ENCODE data around the gene RALGPS2. TPM values are rescaled to one million over a fixed set of nuclear protein-coding genes. Genes with fewer than 3 reads are reported as not detected.

RALGPS2 gene
- total RNA-seq, 5 donors from 2014 or later (not counting 1 experiment from before 2014, with no cell fraction given), result 11.2 to 17.5 (median 12.4) TPM

DNA sequence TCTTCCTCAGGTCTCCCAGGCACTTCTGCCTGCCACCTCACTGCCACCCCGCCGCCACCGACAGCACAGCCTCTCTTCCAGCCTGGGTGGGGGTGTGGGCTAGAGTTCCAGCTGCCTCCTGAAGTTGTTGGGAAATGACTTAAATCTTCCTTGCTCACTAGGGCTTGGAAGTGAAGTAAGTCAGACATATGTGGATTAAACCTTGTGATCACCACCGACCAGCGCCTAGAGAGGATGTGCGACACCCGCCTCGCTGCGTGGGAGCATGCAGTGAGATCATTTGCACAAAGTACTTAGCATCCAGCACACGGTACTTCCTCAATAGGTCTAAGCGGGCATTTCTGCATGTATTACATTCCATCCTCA lies 229.3 kb downstream of the RALGPS2 start:
- no peak overlapping the region for H3K4me3 ChIP-seq (ENCODE audit: control insufficient read depth in 1 of 2, extremely low read depth in 1 of 2, low read length in 1 of 2)
- ChIA-PET POLR2A (no interaction called here), CTCF (no interaction called here)
- peaks cover 0 to 7% of the 10 kb centered on the region in 2 donors for H3K27me3 Mint-ChIP-seq
- H3K4me3 Mint-ChIP-seq, result no peak overlapping the region
- no peaks in the 10 kb centered on the region for H3K4me1 ChIP-seq (ENCODE audit: control insufficient read depth in 1 of 2, extremely low read depth in 1 of 2, insufficient read depth in 2 of 2, low read length in 2 of 2)
- H3K4me1 Mint-ChIP-seq, result no peaks in the 10 kb centered on the region
- H3K36me3 ChIP-seq (ENCODE audit: control insufficient read depth in 2 of 2, extremely low read depth in 1 of 2, insufficient read depth in 1 of 2, low read length in 1 of 2), result no peaks in the 10 kb centered on the region
- ATAC-seq (replicated peaks in 1 of 4) (no peak), DNase-seq (no peak)
- no peaks in the 10 kb centered on the region for H3K9me3 Mint-ChIP-seq
- peaks cover 0 to 2% of the 10 kb centered on the region in 2 experiments for H3K27me3 ChIP-seq (replicated peaks in 1 of 2; ENCODE audit: control insufficient read depth in 2 of 2, extremely low read depth in 1 of 2, insufficient read depth in 2 of 2, low read length in 1 of 2)
- no peaks in the 10 kb centered on the region for H3K9me3 ChIP-seq
- no peak overlapping the region for H3K27ac Mint-ChIP-seq
- H3K27ac ChIP-seq (ENCODE audit: low read length), result no peak overlapping the region
- H3K36me3 Mint-ChIP-seq, result no peaks in the 10 kb centered on the region
- WGBS (ENCODE audit: insufficient coverage), result 89% methylated on average over 8 of the region's 11 CpGs

DNA sequence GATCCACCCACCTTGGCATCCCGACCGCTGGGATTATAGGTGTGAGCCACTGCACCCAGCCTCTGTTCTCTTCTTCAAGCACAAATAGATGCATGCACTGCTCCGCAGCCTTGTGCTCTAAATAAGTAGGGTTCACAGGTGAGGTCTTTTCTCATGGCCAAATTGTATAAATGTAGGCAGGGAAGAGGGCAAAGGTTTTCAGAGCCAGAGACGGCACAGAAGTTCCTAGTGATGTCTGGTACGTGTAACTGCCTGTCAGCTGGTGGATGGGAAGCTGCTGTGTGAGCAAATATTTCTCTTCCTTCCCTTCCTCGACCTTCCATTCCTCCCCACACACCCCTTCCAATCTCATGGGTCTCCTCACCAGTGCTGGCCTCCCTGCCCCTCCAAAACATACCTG lies 229.9 kb downstream of the RALGPS2 start:
- ChIA-PET POLR2A (no interaction called here), CTCF (no interaction called here)
- Mint-ChIP-seq H3K36me3 (no peaks in the 10 kb centered on the region), H3K4me3 (no peak overlapping the region), H3K27ac (no peak overlapping the region), H3K27me3 (peaks cover 0 to 7% of the 10 kb centered on the region in 2 donors), H3K9me3 (no peaks in the 10 kb centered on the region), H3K4me1 (no peaks in the 10 kb centered on the region)
- Histone ChIP-seq H3K27ac (ENCODE audit: low read length) (no peak overlapping the region), H3K4me1 (ENCODE audit: control insufficient read depth in 1 of 2, extremely low read depth in 1 of 2, insufficient read depth in 2 of 2, low read length in 2 of 2) (no peaks in the 10 kb centered on the region), H3K27me3 (replicated peaks in 1 of 2; ENCODE audit: control insufficient read depth in 2 of 2, extremely low read depth in 1 of 2, insufficient read depth in 2 of 2, low read length in 1 of 2) (peaks cover 0 to 2% of the 10 kb centered on the region in 2 experiments), H3K4me3 (ENCODE audit: control insufficient read depth in 1 of 2, extremely low read depth in 1 of 2, low read length in 1 of 2) (no peak overlapping the region), H3K36me3 (ENCODE audit: control insufficient read depth in 2 of 2, extremely low read depth in 1 of 2, insufficient read depth in 1 of 2, low read length in 1 of 2) (no peaks in the 10 kb centered on the region), H3K9me3 (no peaks in the 10 kb centered on the region)
- 100% methylated on average over 2 of the region's 6 CpGs for WGBS (ENCODE audit: insufficient coverage)
- ATAC-seq (replicated peaks in 1 of 4) (no peak), DNase-seq (no peak)

DNA sequence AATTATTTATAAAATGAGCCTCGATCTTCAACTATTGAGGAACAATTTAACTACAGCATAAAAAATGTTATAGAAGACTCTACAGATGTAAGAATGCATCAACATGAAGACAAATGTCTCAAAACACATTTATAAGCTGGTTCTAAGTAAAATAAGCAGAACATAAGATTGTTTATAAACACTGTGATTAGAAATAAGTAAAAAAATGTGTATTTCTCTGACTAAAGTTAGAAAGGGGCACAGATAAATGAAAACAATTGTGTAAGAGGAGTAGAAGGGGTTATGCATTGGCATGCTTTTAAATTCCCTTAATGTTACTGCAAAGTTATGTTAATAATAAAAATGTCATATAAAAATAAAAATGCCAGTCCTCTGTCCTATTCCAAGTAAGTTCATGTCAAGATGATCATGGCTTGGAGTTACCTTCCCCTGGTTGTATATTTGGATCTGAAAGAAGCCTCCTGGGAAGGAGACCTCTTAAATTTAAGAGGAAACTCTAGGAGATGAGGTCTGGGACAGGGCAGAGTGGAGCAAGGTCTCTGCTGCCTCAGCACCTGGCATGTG lies 230.4 kb downstream of the RALGPS2 start:
- Mint-ChIP-seq H3K36me3 (no peaks in the 10 kb centered on the region), H3K27me3 (peaks cover 0 to 7% of the 10 kb centered on the region in 2 donors), H3K4me3 (no peak overlapping the region), H3K4me1 (no peaks in the 10 kb centered on the region), H3K9me3 (no peaks in the 10 kb centered on the region), H3K27ac (no peak overlapping the region)
- POLR2A ChIA-PET, result no interaction called here
- WGBS (ENCODE audit: insufficient coverage), result no CpG with 5 or more reads among the region's 1 CpG
- Histone ChIP-seq H3K36me3 (ENCODE audit: control insufficient read depth in 2 of 2, extremely low read depth in 1 of 2, insufficient read depth in 1 of 2, low read length in 1 of 2) (no peaks in the 10 kb centered on the region), H3K27ac (ENCODE audit: low read length) (no peak overlapping the region), H3K9me3 (no peaks in the 10 kb centered on the region), H3K4me3 (ENCODE audit: control insufficient read depth in 1 of 2, extremely low read depth in 1 of 2, low read length in 1 of 2) (no peak overlapping the region), H3K4me1 (ENCODE audit: control insufficient read depth in 1 of 2, extremely low read depth in 1 of 2, insufficient read depth in 2 of 2, low read length in 2 of 2) (no peaks in the 10 kb centered on the region), H3K27me3 (replicated peaks in 1 of 2; ENCODE audit: control insufficient read depth in 2 of 2, extremely low read depth in 1 of 2, insufficient read depth in 2 of 2, low read length in 1 of 2) (peaks cover 0 to 2% of the 10 kb centered on the region in 2 experiments)
- ATAC-seq (replicated peaks in 1 of 4) (no peak), DNase-seq (no peak)
- CTCF ChIA-PET, result interaction anchor here in 1 of 2 donors (0.5 kb wide), 1 partner anchor 45 kb away, joined by 3 read pairs; no protein-coding TSS in a partner anchor

GRCh38 chr1:178958491-178958890 lies 233.4 kb downstream of the RALGPS2 start:
- H3K36me3 Mint-ChIP-seq, result no peaks in the 10 kb centered on the region
- H3K9me3 Mint-ChIP-seq, result no peaks in the 10 kb centered on the region
- H3K27ac Mint-ChIP-seq, result no peak overlapping the region
- H3K4me3 Mint-ChIP-seq, result no peak overlapping the region
- H3K9me3 ChIP-seq, result no peaks in the 10 kb centered on the region
- H3K27ac ChIP-seq (ENCODE audit: low read length), result no peak overlapping the region
- no peak overlapping the region for H3K4me3 ChIP-seq (ENCODE audit: control insufficient read depth in 1 of 2, extremely low read depth in 1 of 2, low read length in 1 of 2)
- 84% methylated on average over 4 of the region's 9 CpGs for WGBS (ENCODE audit: insufficient coverage)
- H3K36me3 ChIP-seq (ENCODE audit: control insufficient read depth in 2 of 2, extremely low read depth in 1 of 2, insufficient read depth in 1 of 2, low read length in 1 of 2), result no peaks in the 10 kb centered on the region
- DNase-seq (no peak), ATAC-seq (replicated peaks in 1 of 4) (no peak)
- H3K4me1 Mint-ChIP-seq, result no peaks in the 10 kb centered on the region
- peaks cover 0 to 10% of the 10 kb centered on the region in 2 donors for H3K27me3 Mint-ChIP-seq
- peaks cover 2 to 5% of the 10 kb centered on the region in 2 experiments for H3K27me3 ChIP-seq (replicated peaks in 1 of 2; ENCODE audit: control insufficient read depth in 2 of 2, extremely low read depth in 1 of 2, insufficient read depth in 2 of 2, low read length in 1 of 2)
- H3K4me1 ChIP-seq (ENCODE audit: control insufficient read depth in 1 of 2, extremely low read depth in 1 of 2, insufficient read depth in 2 of 2, low read length in 2 of 2), result no peaks in the 10 kb centered on the region
- ChIA-PET CTCF (no interaction called here), POLR2A (no interaction called here)

DNA sequence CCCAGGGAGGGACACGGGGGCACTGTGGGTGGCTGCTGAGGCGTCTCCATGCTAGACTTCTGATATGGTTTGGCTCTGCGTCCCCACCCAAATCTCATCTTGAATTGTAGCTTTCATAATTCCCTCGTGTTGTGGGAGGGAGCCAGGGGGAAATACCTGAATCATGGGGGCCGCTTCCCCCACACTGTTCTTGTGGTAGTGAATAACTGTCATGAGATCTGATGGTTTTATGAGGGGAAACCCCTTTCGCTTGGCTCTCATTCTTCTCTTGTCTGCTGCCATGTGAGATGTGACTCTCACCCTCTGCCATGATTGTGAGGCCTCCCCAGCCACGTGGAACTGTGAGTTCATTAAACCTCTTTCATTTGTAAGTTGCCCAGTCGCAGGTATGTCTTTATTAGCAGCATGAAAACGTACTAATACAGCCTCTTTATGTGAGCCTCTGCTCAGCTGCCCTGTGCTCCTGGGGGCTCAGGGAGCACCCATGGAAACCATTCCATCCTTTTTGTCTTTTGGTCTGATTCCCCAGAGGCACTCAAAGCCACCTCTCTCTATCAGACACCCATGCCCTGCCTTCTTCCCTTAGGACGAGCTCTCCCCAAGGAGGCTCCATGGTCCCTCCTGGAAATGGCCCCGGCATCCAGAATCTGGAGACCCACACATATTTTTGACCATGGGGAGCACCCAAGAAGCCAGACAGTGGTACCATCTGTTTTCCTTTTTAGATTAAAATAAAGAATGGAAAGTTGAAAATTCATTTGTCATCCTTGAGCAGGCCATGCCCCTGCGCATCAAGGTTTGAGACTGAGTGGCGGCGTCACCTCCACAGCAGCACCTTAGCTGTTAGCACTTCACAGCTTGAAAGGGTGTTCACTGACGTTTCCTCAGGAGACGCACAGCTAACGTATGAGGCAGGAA lies 234.8 kb downstream of the RALGPS2 start:
- Mint-ChIP-seq H3K27me3 (peaks cover 0 to 10% of the 10 kb centered on the region in 2 donors), H3K4me3 (no peak overlapping the region), H3K27ac (no peak overlapping the region), H3K36me3 (no peaks in the 10 kb centered on the region), H3K4me1 (no peaks in the 10 kb centered on the region), H3K9me3 (no peaks in the 10 kb centered on the region)
- DNase-seq, result no peak
- no peak overlapping the region for H3K27ac ChIP-seq (ENCODE audit: low read length)
- no peaks in the 10 kb centered on the region for H3K36me3 ChIP-seq (ENCODE audit: control insufficient read depth in 2 of 2, extremely low read depth in 1 of 2, insufficient read depth in 1 of 2, low read length in 1 of 2)
- POLR2A ChIA-PET, result no interaction called here
- 71% methylated on average over 13 of the region's 17 CpGs for WGBS (ENCODE audit: insufficient coverage)
- H3K4me1 ChIP-seq (ENCODE audit: control insufficient read depth in 1 of 2, extremely low read depth in 1 of 2, insufficient read depth in 2 of 2, low read length in 2 of 2), result no peaks in the 10 kb centered on the region
- no peak for ATAC-seq (replicated peaks in 1 of 4)
- CTCF ChIA-PET, result no interaction called here
- no peaks in the 10 kb centered on the region for H3K9me3 ChIP-seq
- peaks cover 0 to 5% of the 10 kb centered on the region in 2 experiments for H3K27me3 ChIP-seq (replicated peaks in 1 of 2; ENCODE audit: control insufficient read depth in 2 of 2, extremely low read depth in 1 of 2, insufficient read depth in 2 of 2, low read length in 1 of 2)
- H3K4me3 ChIP-seq (ENCODE audit: control insufficient read depth in 1 of 2, extremely low read depth in 1 of 2, low read length in 1 of 2), result no peak overlapping the region

DNA sequence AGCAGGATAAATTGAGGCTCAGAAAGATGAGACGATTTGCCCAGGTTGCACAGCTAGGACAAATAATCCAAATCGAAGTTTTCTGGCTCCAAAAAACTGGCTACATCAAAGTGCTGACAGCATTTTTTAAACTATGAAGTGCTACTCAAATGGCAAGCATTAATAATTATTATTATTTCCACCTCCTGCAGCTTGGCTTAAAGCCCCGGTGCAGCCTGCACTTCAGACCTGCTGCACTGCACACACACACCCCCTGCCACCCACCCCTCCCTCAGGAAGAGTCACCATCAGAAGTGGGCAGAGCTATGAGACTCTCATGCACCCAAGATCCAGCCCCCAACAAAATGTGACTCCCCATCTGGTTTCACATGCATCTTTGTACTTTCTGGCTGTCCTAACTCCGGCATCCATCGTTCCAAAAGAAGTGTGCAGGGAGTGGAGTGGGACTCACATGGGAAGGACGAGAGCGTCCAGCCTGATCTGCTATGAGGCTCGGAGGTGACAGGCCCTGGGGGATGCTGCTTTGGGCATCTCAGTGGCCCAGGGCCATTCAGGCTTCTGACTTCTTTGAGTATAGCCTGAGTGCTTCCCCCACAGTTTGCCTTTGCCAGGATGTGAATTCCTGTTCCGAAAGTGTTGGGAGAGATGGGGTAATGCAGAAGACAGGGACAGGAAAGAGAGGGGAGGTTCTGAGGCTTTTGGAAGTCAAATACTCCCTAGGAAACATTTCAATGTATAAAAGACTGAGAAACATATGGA lies 235.6 kb downstream of the RALGPS2 start:
- H3K4me3 ChIP-seq (ENCODE audit: control insufficient read depth in 1 of 2, extremely low read depth in 1 of 2, low read length in 1 of 2), result no peak overlapping the region
- H3K36me3 Mint-ChIP-seq, result no peaks in the 10 kb centered on the region
- H3K4me1 ChIP-seq (ENCODE audit: control insufficient read depth in 1 of 2, extremely low read depth in 1 of 2, insufficient read depth in 2 of 2, low read length in 2 of 2), result no peaks in the 10 kb centered on the region
- no peaks in the 10 kb centered on the region for H3K4me1 Mint-ChIP-seq
- POLR2A ChIA-PET, result no interaction called here
- H3K9me3 Mint-ChIP-seq, result no peaks in the 10 kb centered on the region
- DNase-seq (no peak), ATAC-seq (replicated peaks in 1 of 4) (no peak)
- no peak overlapping the region for H3K27ac ChIP-seq (ENCODE audit: low read length)
- WGBS (ENCODE audit: insufficient coverage), result 81% methylated on average over 8 of the region's 9 CpGs
- peaks cover 0 to 6% of the 10 kb centered on the region in 2 donors for H3K27me3 Mint-ChIP-seq
- no peak overlapping the region for H3K27ac Mint-ChIP-seq
- H3K36me3 ChIP-seq (ENCODE audit: control insufficient read depth in 2 of 2, extremely low read depth in 1 of 2, insufficient read depth in 1 of 2, low read length in 1 of 2), result no peaks in the 10 kb centered on the region
- CTCF ChIA-PET, result no interaction called here
- no peak overlapping the region for H3K4me3 Mint-ChIP-seq
- H3K9me3 ChIP-seq, result no peaks in the 10 kb centered on the region
- H3K27me3 ChIP-seq (replicated peaks in 1 of 2; ENCODE audit: control insufficient read depth in 2 of 2, extremely low read depth in 1 of 2, insufficient read depth in 2 of 2, low read length in 1 of 2), result peaks cover 0 to 5% of the 10 kb centered on the region in 2 experiments

All from T-cell (primary cell).